Subcutaneous adipose tissue (tissue), 4 donors: ENCODE results near the gene TRIP12. TPM values are rescaled to one million over a fixed set of nuclear protein-coding genes. Genes with fewer than 3 reads are reported as not detected.

Experiments used
- total RNA-seq, 4 donors: library from RNA; depleted of rRNA; stranded (reverse); fragments of >200 nt; gene quantifications; one replicate each; pipeline ENCODE4 v1.1.0, GENCODE V29; 2016
- TF ChIP-seq, protein P1 (sequence below): fragments of 450-650 bp; IDR thresholded peaks from one replicate; pipeline ENCODE4 v1.5.1; 2016; ENCODE audit warnings: low read depth, mild to moderate bottlenecking, control low read depth, antibody characterized with exemption, moderate library complexity

TRIP12 gene
- total RNA-seq, 4 donors from 2014 or later: 202 to 249 (median 216) TPM

DNA sequence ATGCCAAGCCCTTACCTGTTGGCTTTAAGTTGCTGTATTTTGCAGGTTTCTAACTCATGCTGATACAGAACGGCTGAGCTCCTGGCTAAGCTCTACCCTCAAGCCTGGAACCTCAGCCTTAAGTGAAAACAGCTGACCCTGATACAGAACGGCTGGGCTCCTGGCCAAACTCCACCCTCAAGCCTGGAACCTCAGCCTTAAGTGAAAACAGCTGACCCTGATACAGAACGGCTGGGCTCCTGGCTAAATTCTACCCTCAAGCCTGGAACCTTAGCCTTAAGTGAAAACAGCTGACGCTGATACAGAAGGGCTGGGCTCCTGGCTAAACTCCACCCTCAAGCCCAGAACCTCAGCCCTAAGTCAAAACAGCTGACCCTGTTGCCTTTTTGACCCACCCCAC is 189.9 kb downstream of the TRIP12 start:
- TF ChIP-seq, protein P1, sequence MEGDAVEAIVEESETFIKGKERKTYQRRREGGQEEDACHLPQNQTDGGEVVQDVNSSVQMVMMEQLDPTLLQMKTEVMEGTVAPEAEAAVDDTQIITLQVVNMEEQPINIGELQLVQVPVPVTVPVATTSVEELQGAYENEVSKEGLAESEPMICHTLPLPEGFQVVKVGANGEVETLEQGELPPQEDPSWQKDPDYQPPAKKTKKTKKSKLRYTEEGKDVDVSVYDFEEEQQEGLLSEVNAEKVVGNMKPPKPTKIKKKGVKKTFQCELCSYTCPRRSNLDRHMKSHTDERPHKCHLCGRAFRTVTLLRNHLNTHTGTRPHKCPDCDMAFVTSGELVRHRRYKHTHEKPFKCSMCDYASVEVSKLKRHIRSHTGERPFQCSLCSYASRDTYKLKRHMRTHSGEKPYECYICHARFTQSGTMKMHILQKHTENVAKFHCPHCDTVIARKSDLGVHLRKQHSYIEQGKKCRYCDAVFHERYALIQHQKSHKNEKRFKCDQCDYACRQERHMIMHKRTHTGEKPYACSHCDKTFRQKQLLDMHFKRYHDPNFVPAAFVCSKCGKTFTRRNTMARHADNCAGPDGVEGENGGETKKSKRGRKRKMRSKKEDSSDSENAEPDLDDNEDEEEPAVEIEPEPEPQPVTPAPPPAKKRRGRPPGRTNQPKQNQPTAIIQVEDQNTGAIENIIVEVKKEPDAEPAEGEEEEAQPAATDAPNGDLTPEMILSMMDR: no peak

DNA sequence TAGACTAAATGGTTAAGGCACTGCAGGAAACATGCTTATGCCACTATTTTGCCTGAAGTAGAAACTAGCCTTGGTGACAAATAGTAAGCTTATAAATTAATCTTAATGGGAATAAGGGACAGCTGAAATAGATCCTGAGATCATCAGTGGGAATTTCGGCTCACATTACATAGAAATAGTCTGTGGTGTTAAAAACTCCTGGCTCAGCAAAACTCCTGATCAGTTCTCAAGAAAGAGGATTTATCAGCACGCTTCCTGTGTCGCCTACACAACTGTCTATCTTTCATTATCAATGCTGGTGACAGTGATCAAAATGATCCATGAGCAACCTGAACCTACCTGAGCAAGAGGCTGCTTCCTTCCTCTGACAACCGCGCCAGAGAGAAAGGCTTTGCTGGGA is 190.4 kb downstream of the TRIP12 start:
- TF ChIP-seq, protein P1: no peak

DNA sequence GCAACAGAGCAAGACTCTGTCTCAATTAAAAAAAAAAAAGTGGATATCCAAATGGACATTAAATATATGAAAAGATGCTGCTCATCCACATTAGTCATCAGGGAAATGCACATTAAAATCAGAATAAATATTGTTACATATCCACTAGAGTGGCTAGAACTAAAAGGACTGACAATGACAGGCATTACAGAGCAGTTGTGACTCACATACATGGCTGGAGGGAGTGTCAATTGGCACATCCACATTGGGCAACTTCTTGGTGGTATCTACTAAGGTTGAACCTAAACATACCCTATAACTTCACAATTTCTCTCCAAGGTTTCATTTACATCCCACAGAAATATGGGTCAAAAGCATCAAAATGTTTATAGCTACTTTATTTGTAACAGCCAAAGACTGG is 193.4 kb downstream of the TRIP12 start:
- TF ChIP-seq, protein P1: no peak

DNA sequence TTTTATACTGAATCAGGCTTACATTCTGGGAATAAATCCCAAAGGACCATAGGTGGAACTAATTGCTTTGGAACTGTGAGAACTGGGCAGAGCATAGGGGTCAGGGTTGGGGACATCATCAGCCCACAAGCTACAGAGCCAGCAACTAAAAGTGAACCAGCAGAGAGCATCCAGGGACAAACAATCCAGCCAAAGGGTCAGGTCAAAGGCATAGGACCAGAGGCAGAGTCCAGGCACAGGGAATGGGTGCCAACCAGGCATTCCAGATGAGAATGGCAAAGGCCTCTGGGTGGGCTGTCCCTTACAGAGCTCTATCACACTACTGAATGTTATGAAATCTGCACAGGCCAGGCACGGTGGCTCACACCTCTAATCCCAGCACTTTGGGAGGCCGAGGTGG is 195.2 kb downstream of the TRIP12 start:
- TF ChIP-seq, protein P1: no peak

DNA sequence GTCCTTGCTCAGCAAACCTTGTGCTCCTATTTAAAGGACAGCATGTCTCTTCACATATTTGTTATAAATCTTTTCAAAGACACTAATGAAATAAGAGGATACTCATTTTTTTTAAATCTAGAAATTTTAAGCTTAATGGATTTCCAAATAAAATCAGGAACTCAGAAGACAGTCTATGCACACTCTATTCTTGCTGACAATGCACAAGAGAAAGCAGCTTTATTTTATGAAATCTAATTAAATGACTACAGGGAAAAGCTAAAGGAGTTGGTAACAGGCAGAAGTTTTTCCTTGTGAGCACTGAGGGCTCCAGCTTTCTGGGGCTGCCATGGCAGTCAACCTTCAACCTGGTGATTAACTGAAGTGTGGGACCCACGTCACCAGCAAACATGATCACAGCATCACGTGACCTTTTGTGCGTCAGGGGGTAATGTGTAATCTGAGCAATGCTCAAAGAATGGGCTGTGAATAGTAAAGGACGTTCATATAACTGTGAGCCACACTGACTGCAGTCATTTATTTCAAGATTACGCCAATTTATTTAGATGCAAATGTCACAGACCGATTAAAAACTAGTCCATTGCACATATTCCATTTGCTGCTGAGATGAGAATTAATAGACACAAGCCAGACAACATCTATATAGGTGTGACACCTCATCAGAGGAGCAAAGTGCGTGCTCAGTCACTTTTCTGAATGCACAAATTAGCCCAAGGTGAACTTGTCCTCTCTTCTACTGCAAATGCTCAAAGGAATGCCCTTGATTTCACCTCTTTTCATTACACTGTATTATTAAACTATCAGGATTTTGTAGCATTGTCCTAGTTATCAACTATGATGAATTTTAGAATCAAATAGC is 195.9 kb downstream of the TRIP12 start:
- TF ChIP-seq, protein P1: no peak

DNA sequence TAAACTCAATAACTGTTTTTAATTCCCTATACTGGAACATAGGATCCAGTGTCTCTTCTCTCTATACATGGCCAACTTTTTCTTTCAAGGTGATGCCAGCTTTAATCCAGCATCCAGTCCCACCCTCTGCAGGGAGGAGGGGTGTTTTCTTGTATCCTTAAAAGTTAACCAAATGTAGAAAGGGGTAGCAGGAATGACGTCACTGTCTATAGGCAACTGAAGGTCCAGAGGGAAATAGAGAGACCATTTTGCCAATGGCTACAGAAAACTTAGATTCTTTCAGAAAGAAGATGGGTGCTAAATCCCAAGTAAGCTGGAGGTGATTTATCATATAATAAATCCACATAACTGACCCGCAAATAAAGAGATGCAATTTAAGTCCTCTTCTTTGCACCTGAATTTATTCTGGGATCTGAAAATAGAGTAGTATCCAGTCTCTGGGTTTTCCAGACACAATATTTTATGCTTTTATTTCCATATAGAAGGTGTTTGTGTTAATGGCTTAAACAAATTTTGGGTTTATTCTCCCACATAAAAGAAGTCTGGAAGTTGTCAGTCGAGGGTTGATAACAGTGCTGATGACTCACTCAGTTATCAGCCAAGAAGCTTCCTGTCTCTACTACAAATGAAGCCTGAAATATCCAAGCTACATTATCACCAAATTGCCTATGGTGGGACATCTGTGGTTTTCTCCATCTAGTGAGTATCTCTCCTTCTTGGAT is 201.7 kb downstream of the TRIP12 start:
- TF ChIP-seq, protein P1: no peak

DNA sequence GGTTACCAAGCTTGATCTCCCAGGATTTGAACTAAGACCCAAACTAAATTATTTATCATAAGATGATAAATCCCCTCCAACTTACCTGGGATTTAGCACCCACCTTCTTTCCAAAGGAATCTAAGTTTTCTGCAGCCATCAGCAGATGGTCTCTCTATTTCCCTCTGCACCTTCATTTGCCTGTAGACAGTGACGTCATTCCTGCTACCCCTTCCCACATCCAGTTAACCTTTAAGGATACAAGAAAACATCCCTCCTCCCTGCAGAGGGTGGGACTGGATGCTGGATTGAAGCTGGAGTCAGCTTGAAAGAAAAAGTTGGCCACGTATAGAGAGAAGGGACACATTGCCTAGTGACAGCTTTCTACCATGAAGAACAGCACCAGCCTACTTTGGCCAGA is 203.8 kb downstream of the TRIP12 start:
- TF ChIP-seq, protein P1: no peak
